ENCODE results near the gene TMEM45B.

- no peak for TF ChIP-seq POLR2A (IDR thresholded peaks at IDR 0.05)
- TF ChIP-seq CTCF (IDR thresholded peaks at IDR 0.05): no peak
- no peak for TF ChIP-seq POLR2AphosphoS5 (IDR thresholded peaks at IDR 0.05)
These were observed 1.2 kb upstream of the TMEM45B start for GRCh38 chr11:129814244-129815014.

Measured in gastroesophageal sphincter (tissue), 3 donors.